GM19099 (cell line): ENCODE results near the gene TADA3.
A peak's percentile ranks its signal among the peaks of the same experiment; 100 is the strongest.

Source experiments
- POLR2A ChIP-seq: IDR thresholded peaks from 3 replicates; pipeline ENCODE4 v1.6.1; 2011; ENCODE audit warnings: low read depth; ENCODE audit not compliant: insufficient read length; ENCODE audit errors: extremely low read depth

TADA3 gene

GRCh38 chr3:9792405-9793160, at the start of gene TADA3, which contains the start of gene ARPC4:
TSS of gene TADA3 (minus strand) at chr3:9792473. CDS start at chr3:9791466, 1,007 bp downstream.
TSS of gene ARPC4 (plus strand) at chr3:9793082. CDS start at chr3:9793122, 40 bp downstream.
- peak; percentile 91 for TF ChIP-seq POLR2A

- no peak for TF ChIP-seq POLR2A
Measured at GRCh38 chr3:9841015-9841414, 48.7 kb upstream of the TADA3 start.

- no peak for TF ChIP-seq POLR2A
Measured at GRCh38 chr3:9838856-9839255, 46.6 kb upstream of the TADA3 start.

GRCh38 chr3:9837701-9838582, 45.7 kb upstream of the TADA3 start:
- TF ChIP-seq POLR2A: no peak

- TF ChIP-seq POLR2A: no peak
Measured at GRCh38 chr3:9834520-9835380, 42.5 kb upstream of the TADA3 start.

- TF ChIP-seq POLR2A: no peak
Measured at GRCh38 chr3:9833078-9833477, 40.8 kb upstream of the TADA3 start.

- no peak for TF ChIP-seq POLR2A
Measured at GRCh38 chr3:9831253-9831652, 39.0 kb upstream of the TADA3 start.

GRCh38 chr3:9828801-9829755, 36.8 kb upstream of the TADA3 start:
- no peak for TF ChIP-seq POLR2A

- TF ChIP-seq POLR2A: no peak
Measured at GRCh38 chr3:9826815-9827573, 34.7 kb upstream of the TADA3 start.

- no peak for TF ChIP-seq POLR2A
Measured at GRCh38 chr3:9825451-9826040, 33.3 kb upstream of the TADA3 start.

GRCh38 chr3:9820946-9821345, 28.7 kb upstream of the TADA3 start:
- no peak for TF ChIP-seq POLR2A

GRCh38 chr3:9820543-9820942, 28.3 kb upstream of the TADA3 start:
- TF ChIP-seq POLR2A: no peak
